Prostate gland (tissue), 2 donors: ENCODE data around the gene IGF1R. TPM values are rescaled to one million over a fixed set of nuclear protein-coding genes. Genes with fewer than 3 reads are reported as not detected.

ENCODE experiments used
- DNase-seq: peaks from one replicate; pipeline ENCODE4 v3.0.0-alpha.2; 2019; ENCODE audit warnings: low spot score
- H3K27ac ChIP-seq, 2 donors: fragments of 200-600 bp; sonication (generic); 2 replicates each; pipeline ENCODE4 v1.5.1; 2017 to 2019
- H3K27me3 ChIP-seq: fragments of 200-600 bp; sonication (generic); replicated peaks from 2 replicates; pipeline ENCODE4 v1.5.1; 2019; ENCODE audit not compliant: insufficient read depth
- H3K36me3 ChIP-seq, 2 donors: fragments of 200-600 bp; sonication (generic); 1 replicate in 1 of 2; 2 replicates in 1 of 2; pipeline versions ENCODE4 v1.5.1 to v1.8.1; 2017 to 2019
- H3K4me1 ChIP-seq: fragments of 200-600 bp; sonication (generic); replicated peaks from 2 replicates; pipeline ENCODE4 v1.5.1; 2019
- H3K4me3 ChIP-seq, 2 donors: fragments of 200-600 bp; sonication (generic); 2 replicates each; pipeline ENCODE4 v1.5.1; 2017 to 2019
- H3K9me3 ChIP-seq: fragments of 200-600 bp; sonication (generic); 2 replicates; pipeline ENCODE4 v1.5.1; 2017
- CTCF ChIP-seq, 4 experiments: fragments of 200-600 bp in 2 of 4; fragments of 450-650 bp in 2 of 4; sonication (generic) in 2 of 4; IDR thresholded peaks; 1 replicate in 3 of 4; 2 replicates in 1 of 4; pipeline ENCODE4 v1.5.1; 2016 to 2019; ENCODE audit warnings: antibody characterized with exemption in 4 of 4, mild to moderate bottlenecking in 2 of 4, moderate library complexity in 2 of 4
- POLR2A ChIP-seq: fragments of 450-650 bp; IDR thresholded peaks from one replicate; pipeline ENCODE4 v1.6.1; 2016; ENCODE audit warnings: antibody characterized with exemption, mild to moderate bottlenecking
- POLR2AphosphoS5 ChIP-seq: sonication (generic); formaldehyde crosslinking; IDR thresholded peaks from one replicate; pipeline ENCODE4 v1.6.1; 2017; ENCODE audit warnings: antibody characterized with exemption
- WGBS: methylation state at CpG from one replicate; pipeline ENCODE4 v1.1.5; 2018; 5-methylcytosine and 5-hydroxymethylcytosine counted together
- intact Hi-C: fragments of 100-400 bp; cut with DNase I; formaldehyde crosslinking; loops from one replicate; pipeline ENCODE4 v1.14.2; 2022
- total RNA-seq, 2 donors: library from RNA; depleted of rRNA; stranded (reverse); fragments of >200 nt; gene quantifications; one replicate each; pipeline ENCODE4 v1.1.0, GENCODE V29; 2016

IGF1R gene
- total RNA-seq, 2 donors from 2014 or later, result 190 to 216 TPM

- TF ChIP-seq POLR2A (no peak), POLR2AphosphoS5 (peak; percentile 80), CTCF (IDR thresholded peaks at IDR 0.05) (no peak)
- intact Hi-C loops, result no loop called here
- no peak for DNase-seq
- no peak overlapping the region for H3K4me3 ChIP-seq
- no peaks in the 10 kb centered on the region for H3K27me3 ChIP-seq
- H3K9me3 ChIP-seq, result no peaks in the 10 kb centered on the region
- WGBS, result 88% methylated on average over 8 of the region's 8 CpGs
- H3K27ac ChIP-seq, result no peak overlapping the region
- H3K36me3 ChIP-seq, result no peaks in the 10 kb centered on the region
- no peaks in the 10 kb centered on the region for H3K4me1 ChIP-seq
Observed at GRCh38 chr15:98888820-98889479, 240.6 kb downstream of the IGF1R start.

DNA sequence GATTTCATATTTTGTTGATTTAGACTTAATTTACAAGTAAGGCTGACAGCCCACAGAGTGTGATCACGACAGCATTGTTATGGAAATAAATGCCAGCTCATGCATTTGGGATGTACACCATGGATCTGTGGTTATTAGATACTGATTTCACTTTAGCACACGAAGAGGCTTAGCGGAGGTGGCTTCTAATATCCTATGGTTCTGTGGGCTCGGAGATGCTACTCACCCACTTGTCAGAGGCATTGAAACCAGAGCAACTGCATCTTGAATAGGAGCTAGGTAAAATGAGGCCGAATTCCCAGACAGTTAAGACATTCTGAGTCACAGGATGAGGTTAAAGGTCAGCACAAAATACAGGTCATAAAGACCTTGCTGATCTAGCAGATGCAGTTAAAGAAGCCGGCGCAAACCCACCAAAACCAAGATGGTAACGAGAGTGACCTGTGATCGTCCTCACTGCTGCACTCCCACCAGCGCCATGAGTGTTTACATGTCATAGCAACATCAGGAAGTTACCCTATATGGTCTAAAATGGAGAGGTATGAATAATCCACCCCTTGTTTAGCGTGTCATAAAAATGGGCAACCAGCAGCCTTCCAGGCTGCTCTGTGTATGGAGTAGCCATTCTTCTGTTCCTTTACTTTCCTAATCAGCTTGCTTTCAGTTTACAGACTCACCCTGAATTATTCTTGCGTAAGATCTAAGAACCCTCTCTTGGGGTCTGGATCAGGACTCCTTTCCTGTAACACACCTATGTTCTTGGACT is 241.8 kb downstream of the IGF1R start:
- H3K4me1 ChIP-seq, result no peaks in the 10 kb centered on the region
- intact Hi-C loops, result no loop called here
- H3K4me3 ChIP-seq, result no peak overlapping the region
- H3K36me3 ChIP-seq, result no peaks in the 10 kb centered on the region
- WGBS, result 88% methylated on average over 12 of the region's 12 CpGs
- no peak for TF ChIP-seq CTCF (IDR thresholded peaks at IDR 0.05)
- no peak for TF ChIP-seq POLR2AphosphoS5
- no peak for TF ChIP-seq POLR2A
- no peak for DNase-seq
- H3K9me3 ChIP-seq, result no peaks in the 10 kb centered on the region
- no peaks in the 10 kb centered on the region for H3K27me3 ChIP-seq
- H3K27ac ChIP-seq, result no peak overlapping the region

DNA sequence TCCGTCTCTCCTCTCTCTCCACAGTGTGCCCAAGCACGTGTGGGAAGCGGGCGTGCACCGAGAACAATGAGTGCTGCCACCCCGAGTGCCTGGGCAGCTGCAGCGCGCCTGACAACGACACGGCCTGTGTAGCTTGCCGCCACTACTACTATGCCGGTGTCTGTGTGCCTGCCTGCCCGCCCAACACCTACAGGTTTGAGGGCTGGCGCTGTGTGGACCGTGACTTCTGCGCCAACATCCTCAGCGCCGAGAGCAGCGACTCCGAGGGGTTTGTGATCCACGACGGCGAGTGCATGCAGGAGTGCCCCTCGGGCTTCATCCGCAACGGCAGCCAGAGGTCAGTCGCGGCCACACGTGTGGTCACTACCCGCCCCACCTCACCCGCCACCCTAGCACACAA is 243.0 kb downstream of the IGF1R start:
- H3K4me1 ChIP-seq, result no peaks in the 10 kb centered on the region
- no peaks in the 10 kb centered on the region for H3K9me3 ChIP-seq
- whole genome bisulfite sequencing, result 96% methylated on average over 30 of the region's 31 CpGs
- no peaks in the 10 kb centered on the region for H3K27me3 ChIP-seq
- H3K4me3 ChIP-seq, result no peak overlapping the region
- intact Hi-C loops, result no loop called here
- no peak for DNase-seq
- H3K36me3 ChIP-seq, result no peaks in the 10 kb centered on the region
- no peak overlapping the region for H3K27ac ChIP-seq
- TF ChIP-seq POLR2A (no peak), POLR2AphosphoS5 (no peak), CTCF (IDR thresholded peaks at IDR 0.05) (no peak)

DNA sequence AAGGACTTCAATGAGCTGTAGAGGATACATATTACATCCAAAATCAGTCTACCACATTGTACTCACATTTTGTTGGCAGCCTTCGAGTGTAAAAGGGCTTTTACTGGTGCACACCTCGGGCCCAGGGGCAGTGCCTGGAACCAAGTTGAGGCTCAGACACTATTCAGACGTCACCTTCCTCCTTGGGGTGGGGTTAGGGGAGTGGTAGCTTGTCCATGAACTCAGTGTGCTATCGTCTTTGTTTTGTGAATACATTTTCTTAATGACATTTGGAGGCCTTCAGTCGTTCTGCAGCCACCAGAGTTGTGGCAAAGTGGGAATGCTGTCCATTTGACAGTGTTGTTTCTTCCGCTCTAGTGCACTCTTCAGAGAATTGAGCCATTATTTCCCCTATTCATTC is 245.1 kb downstream of the IGF1R start:
- intact Hi-C loops, result no loop called here
- H3K4me1 ChIP-seq, result peaks cover 3% of the 10 kb centered on the region
- H3K36me3 ChIP-seq, result no peaks in the 10 kb centered on the region
- no peak overlapping the region for H3K4me3 ChIP-seq
- WGBS, result 55% methylated on average over 6 of the region's 6 CpGs
- no peak overlapping the region for H3K27ac ChIP-seq
- TF ChIP-seq CTCF (IDR thresholded peaks at IDR 0.05) (no peak), POLR2AphosphoS5 (no peak), POLR2A (no peak)
- no peaks in the 10 kb centered on the region for H3K9me3 ChIP-seq
- no peaks in the 10 kb centered on the region for H3K27me3 ChIP-seq
- no peak for DNase-seq

DNA sequence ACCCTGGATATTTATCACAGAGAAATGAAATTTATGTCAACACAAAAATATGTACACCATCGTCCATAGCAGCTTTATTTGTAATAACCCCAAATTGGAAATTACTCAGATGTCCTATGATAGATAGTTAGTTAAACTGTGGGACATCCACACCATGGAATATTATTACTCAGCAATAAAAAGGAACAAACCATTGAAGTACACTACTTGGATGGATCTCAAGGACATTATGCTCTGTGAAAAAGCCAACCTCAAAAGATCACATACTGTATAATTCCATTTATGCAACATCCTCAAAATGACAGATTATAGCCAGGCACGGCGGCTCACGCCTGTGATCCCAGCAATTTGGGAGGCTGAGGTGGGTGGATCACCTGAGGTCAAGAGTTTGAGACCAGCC is 246.0 kb downstream of the IGF1R start:
- Histone ChIP-seq H3K4me3 (no peak overlapping the region), H3K4me1 (peaks cover 3% of the 10 kb centered on the region), H3K27me3 (no peaks in the 10 kb centered on the region), H3K27ac (no peak overlapping the region), H3K36me3 (no peaks in the 10 kb centered on the region), H3K9me3 (no peaks in the 10 kb centered on the region)
- intact Hi-C loops, result no loop called here
- TF ChIP-seq CTCF (IDR thresholded peaks at IDR 0.05) (no peak), POLR2A (no peak), POLR2AphosphoS5 (no peak)
- 77% methylated on average over 4 of the region's 4 CpGs for WGBS
- DNase-seq, result no peak
